Right ventricle myocardium inferior (tissue), 1 donor: ENCODE data around the gene NUP37. TPM values are rescaled to one million over a fixed set of nuclear protein-coding genes. Genes with fewer than 3 reads are reported as not detected.
"Not testable (repeated sequence)": the region's sequence is repeated elsewhere in the genome, so short reads cannot be mapped to it uniquely, and the experiment has no call there.

Experiments
- ATAC-seq: fragments of 200-7000 bp; cut with Tn5 transposase; one replicate; pipeline ENCODE4 v1.9.1; 2020; ENCODE audit warnings: mild to moderate bottlenecking, moderate library complexity
- DNase-seq: peaks from one replicate; pipeline ENCODE4 v3.0.0; 2021; ENCODE audit errors: missing footprints
- intact Hi-C: fragments of 100-400 bp; cut with DNase I; formaldehyde crosslinking; loops from one replicate; pipeline ENCODE4 v1.11.0; 2022
- long read RNA-seq: library from polyadenylated mRNA; unstranded; transcript quantifications from one replicate; pipeline ENCODE4 v2.0.0, GENCODE V29; 2021
- total RNA-seq: library from RNA; stranded (reverse); fragmentation: NEBNext Ultra II Directional; extraction: Animal tissue kit (Norgen Biotek cat#: 25700); gene quantifications from one replicate; pipeline ENCODE4 v1.2.1, GENCODE V29; 2021
- donor health status: DM: no; HTN: yes; CAD: no; lungs with severe emphysema.

Gene NUP37, protein sequence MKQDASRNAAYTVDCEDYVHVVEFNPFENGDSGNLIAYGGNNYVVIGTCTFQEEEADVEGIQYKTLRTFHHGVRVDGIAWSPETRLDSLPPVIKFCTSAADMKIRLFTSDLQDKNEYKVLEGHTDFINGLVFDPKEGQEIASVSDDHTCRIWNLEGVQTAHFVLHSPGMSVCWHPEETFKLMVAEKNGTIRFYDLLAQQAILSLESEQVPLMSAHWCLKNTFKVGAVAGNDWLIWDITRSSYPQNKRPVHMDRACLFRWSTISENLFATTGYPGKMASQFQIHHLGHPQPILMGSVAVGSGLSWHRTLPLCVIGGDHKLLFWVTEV
- total RNA-seq: 17.2 TPM
- long read RNA-seq, partial matches to known transcripts: 0 of 4 reads
- long read RNA-seq, other reads (novel, unspliced or antisense): 0 of 4 reads

GRCh38 chr12:102119674-102120563, at the start of gene NUP37, which contains the start of gene PARPBP:
NUP37 (minus strand) TSS chr12:102120114; CDS start chr12:102118518, 1,596 bp downstream.
PARPBP (plus strand) TSS chr12:102120183; CDS start chr12:102123889, 3,706 bp downstream.
- peak; percentile 95 for DNase-seq
- ATAC-seq: peak; percentile 100
- intact Hi-C loops: no loop called here

- intact Hi-C loops: loop anchor here (2.0 kb wide), 1 partner anchor 317 kb away; no protein-coding TSS in a partner anchor
- no peak for ATAC-seq
- DNase-seq: no peak
Observed at GRCh38 chr12:102167821-102168604, 48.1 kb upstream of the NUP37 start.

DNA sequence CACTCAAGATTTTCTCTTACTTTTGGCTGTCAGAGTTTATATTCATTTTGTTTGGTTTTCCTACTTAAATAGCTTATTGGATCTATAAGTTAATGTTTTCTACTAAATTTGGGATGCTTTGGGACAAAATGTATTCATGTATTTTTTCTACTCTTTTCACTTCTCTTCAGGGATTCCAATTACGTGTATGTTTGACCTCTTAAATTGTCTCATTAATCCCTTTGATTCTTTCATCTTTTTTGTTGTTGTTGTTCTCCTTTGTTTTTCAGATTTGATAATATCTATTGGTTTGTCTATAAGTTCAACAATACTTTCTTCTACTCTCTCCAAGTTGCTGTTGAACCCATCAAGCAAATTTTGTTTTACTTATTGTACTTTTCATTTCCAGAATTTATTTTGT, 43.5 kb upstream of the NUP37 start:
- intact Hi-C loops: no loop called here
- no peak for DNase-seq
- ATAC-seq: no peak

DNA sequence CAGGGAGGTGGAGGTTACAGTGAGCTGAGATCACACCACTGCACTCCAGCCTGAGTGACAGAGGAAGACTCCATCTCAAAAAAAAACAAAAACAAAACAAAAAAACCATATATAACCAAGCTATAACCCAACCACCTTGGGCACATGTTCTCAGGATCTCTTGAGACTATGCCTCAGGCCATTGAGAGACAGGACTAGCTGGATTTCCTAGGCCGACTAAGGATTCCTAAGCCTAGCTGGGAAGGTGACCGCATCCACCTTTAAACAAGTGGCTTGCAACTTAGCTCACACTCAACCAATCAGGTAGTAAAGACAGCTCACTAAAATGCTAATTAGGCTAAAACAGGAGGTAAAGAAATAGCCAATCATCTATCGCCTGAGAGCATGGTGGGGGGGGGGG, 35.3 kb upstream of the NUP37 start:
- DNase-seq, intact Hi-C loops, ATAC-seq: not testable (repeated sequence)

- DNase-seq, intact Hi-C loops, ATAC-seq: not testable (repeated sequence)
Observed at GRCh38 chr12:102147062-102147587, 27.2 kb upstream of the NUP37 start.

DNA sequence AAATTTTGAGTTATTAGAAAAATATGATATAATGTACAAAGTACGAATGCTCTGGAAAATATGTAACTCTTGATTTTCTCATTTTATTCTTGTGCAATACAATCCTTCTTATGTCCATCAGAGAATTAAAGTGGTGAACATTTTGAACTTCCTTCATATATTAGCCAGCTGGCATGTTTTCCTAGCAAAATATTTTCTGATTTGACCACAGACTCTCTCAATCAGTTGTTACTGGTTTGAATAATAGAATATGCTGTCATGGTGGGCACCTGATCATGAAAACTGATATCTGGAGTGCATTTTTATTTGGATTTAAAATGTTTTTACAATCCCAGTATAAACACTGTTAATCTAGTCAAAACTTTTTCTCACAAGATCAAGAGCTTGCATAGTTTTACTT, 24.3 kb upstream of the NUP37 start:
- intact Hi-C loops: no loop called here
- no peak for ATAC-seq
- DNase-seq: no peak

- ATAC-seq, intact Hi-C loops, DNase-seq: not testable (repeated sequence)
Observed at GRCh38 chr12:102142866-102143373, 23.0 kb upstream of the NUP37 start.

GRCh38 chr12:102137619-102138018, 17.7 kb upstream of the NUP37 start:
- intact Hi-C loops, ATAC-seq: not testable (repeated sequence)

DNA sequence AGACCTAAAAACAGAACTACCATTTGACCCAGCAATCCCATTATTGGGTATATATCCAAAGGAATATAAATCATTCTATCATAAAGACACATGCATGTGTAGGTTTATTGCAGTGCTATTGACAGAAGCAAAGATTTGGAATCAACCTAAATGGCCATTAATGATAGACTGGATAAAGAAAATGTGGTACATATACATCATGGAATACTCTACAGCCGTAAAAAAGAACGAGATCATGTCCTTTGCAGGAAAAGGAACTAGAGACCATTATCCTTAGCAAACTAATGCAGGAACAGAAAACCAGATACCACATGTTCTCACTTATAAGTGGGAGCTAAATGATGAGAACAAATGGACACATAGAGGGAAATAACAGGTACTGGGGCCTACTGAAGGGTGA, 11.5 kb upstream of the NUP37 start:
- intact Hi-C loops, DNase-seq, ATAC-seq: not testable (repeated sequence)

More at GRCh38 chr12:102137619-102138018, 17.7 kb upstream of the NUP37 start:
- DNase-seq: not testable (repeated sequence)

- DNase-seq, intact Hi-C loops, ATAC-seq: not testable (repeated sequence)
Observed at GRCh38 chr12:102130720-102131119, 10.8 kb upstream of the NUP37 start.

GRCh38 chr12:102121328-102121727, 1.4 kb upstream of the NUP37 start:
- ATAC-seq, intact Hi-C loops, DNase-seq: not testable (repeated sequence)

DNA sequence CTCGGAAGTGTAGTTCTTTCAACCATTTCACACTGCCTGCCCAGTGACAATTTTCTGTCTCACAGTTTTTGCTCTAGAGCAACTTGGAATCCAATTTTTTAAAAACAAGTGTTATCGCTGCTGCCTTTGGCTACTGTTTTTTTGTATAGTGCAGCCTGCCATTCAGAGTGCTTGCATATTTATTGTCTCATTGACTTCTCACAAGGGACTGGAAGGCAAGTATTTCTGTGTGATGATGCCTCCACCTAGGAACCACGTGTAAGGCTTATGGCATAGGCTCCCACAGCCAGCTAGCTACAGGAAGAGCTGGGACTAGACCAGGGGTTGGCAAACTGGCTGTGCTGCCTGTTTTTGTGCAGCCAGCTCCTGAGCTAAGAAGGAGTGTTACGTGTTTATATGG, 972 bp upstream of the NUP37 start:
- intact Hi-C loops: no loop called here
- DNase-seq: no peak
- ATAC-seq: no peak

DNA sequence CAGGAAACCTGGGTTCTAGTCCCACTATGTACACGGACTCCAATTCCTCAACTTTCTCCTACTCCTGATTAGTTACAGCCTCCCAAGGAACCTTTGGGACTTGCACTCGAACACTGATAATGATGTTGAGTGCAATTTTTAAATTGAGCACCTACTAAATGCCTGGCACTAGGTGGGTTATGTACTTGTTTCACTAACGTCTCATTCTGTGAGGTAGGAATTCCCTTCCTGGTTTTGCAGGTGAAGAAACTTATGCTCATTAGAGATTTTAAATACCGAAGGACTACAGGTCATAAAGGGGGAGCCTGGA, 605 bp upstream of the NUP37 start:
- intact Hi-C loops: no loop called here
- no peak for DNase-seq

DNA sequence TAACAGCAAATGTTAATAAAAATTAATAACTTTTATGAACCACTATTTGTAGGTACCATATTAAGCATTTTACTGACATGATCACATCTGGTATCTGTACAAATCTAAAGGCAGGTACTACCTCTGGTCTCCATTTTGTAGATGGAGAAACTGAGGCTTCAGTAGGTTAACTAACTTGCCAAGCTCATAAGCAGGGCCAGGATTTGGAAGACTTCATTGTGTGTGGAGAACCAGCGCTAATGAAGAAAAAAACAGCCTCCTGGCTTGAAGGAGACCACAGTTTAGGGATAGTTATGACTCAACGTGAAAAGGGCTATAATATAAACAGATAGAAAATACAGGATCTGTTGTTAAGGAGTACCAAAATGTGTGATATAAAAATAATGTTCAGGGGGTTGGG, 1.0 kb downstream of the NUP37 start:
- intact Hi-C loops: no loop called here
- no peak for DNase-seq
- ATAC-seq: no peak

More for the DNA sequence above, 605 bp upstream of the NUP37 start:
- ATAC-seq: no peak

GRCh38 chr12:102116392-102116791, 3.5 kb downstream of the NUP37 start:
- intact Hi-C loops: no loop called here
- ATAC-seq: no peak
- DNase-seq: no peak

DNA sequence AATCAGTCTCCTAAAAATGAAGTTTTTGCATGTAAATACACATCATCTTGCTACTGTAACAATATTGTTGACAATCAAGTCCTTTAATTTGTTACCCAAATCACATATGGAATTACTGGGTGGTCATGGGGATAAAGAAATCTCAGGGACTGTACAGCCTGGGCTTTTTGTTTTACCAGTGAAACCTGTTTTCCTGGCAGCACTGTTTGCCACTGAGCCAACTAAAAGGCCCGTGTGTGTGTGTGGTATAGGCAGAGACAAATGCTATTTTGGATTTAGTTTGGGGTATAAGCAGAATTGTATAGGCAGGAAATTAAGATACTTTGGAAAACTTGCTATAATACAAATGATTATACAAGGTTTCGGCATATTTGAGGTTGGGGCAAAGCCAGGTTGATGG, 5.7 kb downstream of the NUP37 start:
- no peak for ATAC-seq
- intact Hi-C loops: no loop called here
- no peak for DNase-seq

- intact Hi-C loops: no loop called here
- no peak for ATAC-seq
Observed at GRCh38 chr12:102110782-102111181, 9.1 kb downstream of the NUP37 start.

DNA sequence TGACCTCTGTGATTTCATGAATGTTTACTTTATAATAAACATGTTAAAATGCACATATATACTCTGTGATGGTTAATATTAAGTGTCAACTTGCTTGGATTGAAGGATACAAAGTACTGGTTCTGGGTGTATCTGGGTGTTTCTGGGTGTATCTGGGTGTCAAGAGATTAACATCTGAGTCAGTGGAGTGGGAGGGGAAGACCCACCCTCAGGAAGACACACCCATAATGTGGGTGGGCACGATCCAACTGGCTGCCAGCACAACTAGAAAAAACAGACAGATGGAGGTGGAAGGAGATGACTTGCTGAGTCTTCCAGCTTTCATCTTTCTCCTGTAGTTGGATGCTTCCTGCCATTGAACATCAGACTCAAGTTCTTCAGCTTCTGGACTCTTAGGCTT, 11.9 kb downstream of the NUP37 start:
- intact Hi-C loops: no loop called here
- DNase-seq (no peak), ATAC-seq (no peak)

More at GRCh38 chr12:102110782-102111181, 9.1 kb downstream of the NUP37 start:
- no peak for DNase-seq
